KOPT-K1 (cell line): ENCODE data around the gene MRPL30.
"Not testable (repeated sequence)": the region's sequence is repeated elsewhere in the genome, so short reads cannot be mapped to it uniquely, and the experiment has no call there.

Experiments
- H3K27ac ChIP-seq: fragments of 200-600 bp; sonication (generic); 2 replicates; pipeline ENCODE4 v1.5.1; 2016; ENCODE audit warnings: antibody characterized with exemption, mild to moderate bottlenecking, low read depth, low read length; ENCODE audit not compliant: poor library complexity, severe bottlenecking
- H3K36me3 ChIP-seq: fragments of 200-600 bp; sonication (generic); 2 replicates; pipeline ENCODE4 v1.5.1; 2017; ENCODE audit warnings: antibody characterized with exemption, mild to moderate bottlenecking, low read length, moderate library complexity; ENCODE audit not compliant: insufficient read depth
- H3K9me3 ChIP-seq: fragments of 200-600 bp; sonication (generic); 2 replicates; pipeline ENCODE4 v1.5.1; 2017; ENCODE audit warnings: antibody characterized with exemption, low read length, mild to moderate bottlenecking; ENCODE audit not compliant: insufficient read depth, poor library complexity, severe bottlenecking

Gene MRPL30

GRCh38 chr2:99205491-99205890, 24.5 kb downstream of the MRPL30 start:
- Histone ChIP-seq H3K9me3 (peaks cover 18% of the 10 kb centered on the region), H3K27ac (no peak overlapping the region), H3K36me3 (no peaks in the 10 kb centered on the region)

GRCh38 chr2:99216096-99216495, 35.1 kb downstream of the MRPL30 start:
- Histone ChIP-seq H3K36me3 (no peaks in the 10 kb centered on the region), H3K27ac (no peak overlapping the region), H3K9me3 (no peaks in the 10 kb centered on the region)

GRCh38 chr2:99217929-99218501, 37.0 kb downstream of the MRPL30 start:
- peak overlapping the region; percentile 20 for H3K27ac ChIP-seq
- H3K9me3 ChIP-seq: no peaks in the 10 kb centered on the region
- H3K36me3 ChIP-seq: no peaks in the 10 kb centered on the region

GRCh38 chr2:99233177-99233576, 52.2 kb downstream of the MRPL30 start:
- not testable (repeated sequence) for H3K27ac ChIP-seq, H3K36me3 ChIP-seq, H3K9me3 ChIP-seq

GRCh38 chr2:99238599-99238998, 57.6 kb downstream of the MRPL30 start:
- Histone ChIP-seq H3K36me3 (no peaks in the 10 kb centered on the region), H3K9me3 (no peaks in the 10 kb centered on the region), H3K27ac (no peak overlapping the region)

GRCh38 chr2:99240431-99240830, 59.4 kb downstream of the MRPL30 start:
- no peak overlapping the region for H3K27ac ChIP-seq
- no peaks in the 10 kb centered on the region for H3K36me3 ChIP-seq
- no peaks in the 10 kb centered on the region for H3K9me3 ChIP-seq

GRCh38 chr2:99242151-99242550, 61.2 kb downstream of the MRPL30 start:
- Histone ChIP-seq H3K36me3 (no peaks in the 10 kb centered on the region), H3K9me3 (no peaks in the 10 kb centered on the region), H3K27ac (no peak overlapping the region)
